ENCODE results near the gene ANKRD29.

- TF ChIP-seq CTCF (IDR thresholded peaks at IDR 0.05) (no peak), ZFX (IDR thresholded peaks at IDR 0.05; ENCODE audit: borderline replicate concordance) (no peak)
These were observed 39.9 kb upstream of the ANKRD29 start for GRCh38 chr18:23702606-23703005.

Measured in 22Rv1 (cell line).